Measurements from ENCODE around the gene NCOA7.

DNA sequence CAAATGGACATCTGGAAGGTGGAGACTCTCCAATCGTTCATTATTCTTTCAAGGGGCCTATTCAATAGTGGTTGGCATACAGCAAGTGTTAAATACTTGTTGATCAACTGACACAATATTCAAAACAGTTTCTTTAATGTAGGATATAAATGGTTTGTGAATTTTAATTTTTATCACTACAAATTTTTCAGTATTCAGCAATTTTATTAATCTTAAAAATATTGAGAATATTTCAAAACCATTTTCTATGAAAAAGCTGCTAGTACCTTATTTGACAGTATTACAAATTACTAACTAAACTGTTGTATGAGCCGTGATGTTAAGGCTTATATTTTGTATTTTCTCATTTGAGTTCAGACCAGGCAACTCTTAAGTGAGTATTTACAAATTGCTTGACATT is 32.4 kb downstream of the NCOA7 start:
- TF ChIP-seq, protein P1, sequence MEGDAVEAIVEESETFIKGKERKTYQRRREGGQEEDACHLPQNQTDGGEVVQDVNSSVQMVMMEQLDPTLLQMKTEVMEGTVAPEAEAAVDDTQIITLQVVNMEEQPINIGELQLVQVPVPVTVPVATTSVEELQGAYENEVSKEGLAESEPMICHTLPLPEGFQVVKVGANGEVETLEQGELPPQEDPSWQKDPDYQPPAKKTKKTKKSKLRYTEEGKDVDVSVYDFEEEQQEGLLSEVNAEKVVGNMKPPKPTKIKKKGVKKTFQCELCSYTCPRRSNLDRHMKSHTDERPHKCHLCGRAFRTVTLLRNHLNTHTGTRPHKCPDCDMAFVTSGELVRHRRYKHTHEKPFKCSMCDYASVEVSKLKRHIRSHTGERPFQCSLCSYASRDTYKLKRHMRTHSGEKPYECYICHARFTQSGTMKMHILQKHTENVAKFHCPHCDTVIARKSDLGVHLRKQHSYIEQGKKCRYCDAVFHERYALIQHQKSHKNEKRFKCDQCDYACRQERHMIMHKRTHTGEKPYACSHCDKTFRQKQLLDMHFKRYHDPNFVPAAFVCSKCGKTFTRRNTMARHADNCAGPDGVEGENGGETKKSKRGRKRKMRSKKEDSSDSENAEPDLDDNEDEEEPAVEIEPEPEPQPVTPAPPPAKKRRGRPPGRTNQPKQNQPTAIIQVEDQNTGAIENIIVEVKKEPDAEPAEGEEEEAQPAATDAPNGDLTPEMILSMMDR (IDR thresholded peaks at IDR 0.05), result no peak
- TF ChIP-seq POLR2A (IDR thresholded peaks at IDR 0.05) (no peak), EP300 (IDR thresholded peaks at IDR 0.05) (no peak)
